GM19468 (cell line): ENCODE measurements around the gene CALU.

Experiments used
- ATAC-seq: cut with Tn5 transposase; IDR thresholded peaks from one replicate; pipeline ENCODE4 v1.9.1; 2021; ENCODE audit warnings: mild to moderate bottlenecking, moderate library complexity, moderate number of reproducible peaks; ENCODE audit not compliant: unreplicated experiment; ENCODE audit errors: extremely low read depth

CALU gene

GRCh38 chr7:128739048-128739962, at the start of gene CALU:
Gene CALU (plus strand): TSS chr7:128739359. CDS start chr7:128748584, 9,225 bp downstream.
- peak; percentile 97 for ATAC-seq

GRCh38 chr7:128691227-128691626, 47.9 kb upstream of the CALU start:
- ATAC-seq, result no peak

- no peak for ATAC-seq
These were observed 46.4 kb upstream of the CALU start for GRCh38 chr7:128692623-128693270.

- ATAC-seq, result no peak
These were observed 45.7 kb upstream of the CALU start for GRCh38 chr7:128693373-128694015.

- no peak for ATAC-seq
These were observed 44.4 kb upstream of the CALU start for GRCh38 chr7:128694738-128695137.

GRCh38 chr7:128697302-128697905, 41.8 kb upstream of the CALU start:
- ATAC-seq, result no peak

GRCh38 chr7:128699196-128699712, 39.9 kb upstream of the CALU start:
- ATAC-seq, result no peak

- ATAC-seq, result no peak
These were observed 39.3 kb upstream of the CALU start for GRCh38 chr7:128699895-128700294.

GRCh38 chr7:128701062-128701785, 37.9 kb upstream of the CALU start:
- ATAC-seq, result no peak

GRCh38 chr7:128703609-128704241, 35.4 kb upstream of the CALU start:
- no peak for ATAC-seq

- ATAC-seq, result no peak
These were observed 33.2 kb upstream of the CALU start for GRCh38 chr7:128705891-128706333.

- no peak for ATAC-seq
These were observed 31.4 kb upstream of the CALU start for GRCh38 chr7:128707752-128708151.

- ATAC-seq, result no peak
These were observed 30.9 kb upstream of the CALU start for GRCh38 chr7:128708235-128708634.

- ATAC-seq, result no peak
These were observed 30.3 kb upstream of the CALU start for GRCh38 chr7:128708824-128709223.

GRCh38 chr7:128710481-128710880, 28.7 kb upstream of the CALU start:
- no peak for ATAC-seq

GRCh38 chr7:128713794-128714193, 25.4 kb upstream of the CALU start:
- no peak for ATAC-seq

- no peak for ATAC-seq
These were observed 24.3 kb upstream of the CALU start for GRCh38 chr7:128714701-128715495.

- no peak for ATAC-seq
These were observed 20.1 kb upstream of the CALU start for GRCh38 chr7:128718967-128719642.
